IMR-90 (cell line): ENCODE results near the gene PLCL1. TPM values are rescaled to one million over a fixed set of nuclear protein-coding genes. Genes with fewer than 3 reads are reported as not detected.
A peak's percentile ranks its signal among the peaks of the same experiment; 100 is the strongest.

ENCODE experiments used
- ATAC-seq: fragments of 200-7000 bp; cut with Tn5 transposase; 2 replicates; pipeline ENCODE4 v1.9.1; 2020; ENCODE audit warnings: low read depth, mild to moderate bottlenecking, moderate library complexity
- BruUV-seq: library from RNA; stranded (reverse); fragments of 400-500 nt; replicated peaks from 2 replicates; lab custom pipeline; 2021; lab: Mats Ljungman, UMichigan
- CTCF ChIA-PET: fragments of 300-600 bp; formaldehyde crosslinking; extraction: SDS; loops from one replicate; lab custom pipeline; 2021; ENCODE audit warnings: antibody characterized with exemption; lab: Yijun Ruan, JAX
- POLR2A ChIA-PET: fragments of 300-600 bp; sonication (Branson Sonifier 250); formaldehyde crosslinking; loops from one replicate; lab custom pipeline; 2022; ENCODE audit warnings: antibody characterized with exemption; ENCODE audit not compliant: unreplicated experiment; lab: Charles Lee
- DNase-seq: peaks from one replicate; pipeline ENCODE4 v3.0.0; 2013
- H2AFZ ChIP-seq: replicated peaks from 2 replicates; pipeline ENCODE3; 2013; ENCODE audit warnings: low read length, mild to moderate bottlenecking; ENCODE audit not compliant: poor library complexity
- H2AK5ac ChIP-seq: 2 replicates; pipeline ENCODE4 v1.6.1; 2013; ENCODE audit warnings: low read depth, low read length, inconsistent platforms
- H2AK9ac ChIP-seq: replicated peaks from 2 replicates; pipeline ENCODE3; 2013; ENCODE audit warnings: mild to moderate bottlenecking, low read depth, low read length, moderate library complexity; ENCODE audit not compliant: poor library complexity
- H2BK120ac ChIP-seq: 2 replicates; pipeline ENCODE4 v1.6.1; 2013; ENCODE audit warnings: low read depth, low read length, inconsistent platforms
- H2BK15ac ChIP-seq: 3 replicates; pipeline ENCODE4 v1.6.1; 2013; ENCODE audit warnings: low read depth, low read length, inconsistent platforms
- H2BK20ac ChIP-seq: 2 replicates; pipeline ENCODE4 v1.6.1; 2013; ENCODE audit warnings: low read depth, mild to moderate bottlenecking, inconsistent platforms, low read length, moderate library complexity
- H2BK5ac ChIP-seq: 2 replicates; pipeline ENCODE4 v1.6.1; 2013; ENCODE audit warnings: mild to moderate bottlenecking, low read depth, low read length, inconsistent platforms; ENCODE audit not compliant: poor library complexity, severe bottlenecking
- H3K14ac ChIP-seq: replicated peaks from 2 replicates; pipeline ENCODE4 v1.6.1; 2013; ENCODE audit warnings: low read depth, low read length, inconsistent platforms
- H3K18ac ChIP-seq: 2 replicates; pipeline ENCODE4 v1.6.1; 2013; ENCODE audit warnings: low read depth, low read length, control low read depth
- H3K23ac ChIP-seq: 2 replicates; pipeline ENCODE4 v1.6.1; 2013; ENCODE audit warnings: low read depth, low read length, inconsistent platforms
- H3K27ac ChIP-seq: 2 replicates; pipeline ENCODE4 v1.5.1; 2013; ENCODE audit warnings: mild to moderate bottlenecking, control low read depth, low read length; ENCODE audit not compliant: insufficient read depth
- H3K27me3 ChIP-seq: 2 replicates; pipeline ENCODE4 v1.6.1; 2013; ENCODE audit warnings: low read length; ENCODE audit not compliant: control insufficient read depth, insufficient read depth
- H3K36me3 ChIP-seq: 2 replicates; pipeline ENCODE4 v1.6.1; 2013; ENCODE audit warnings: low read length, mixed read lengths; ENCODE audit not compliant: control insufficient read depth, insufficient read depth
- H3K4ac ChIP-seq: 2 replicates; pipeline ENCODE4 v1.6.1; 2013; ENCODE audit warnings: low read depth, low read length, inconsistent platforms
- H3K4me1 ChIP-seq: 2 replicates; pipeline ENCODE4 v1.6.1; 2013; ENCODE audit warnings: low read length, mixed read lengths; ENCODE audit not compliant: control insufficient read depth, insufficient read depth
- H3K4me2 ChIP-seq: 2 replicates; pipeline ENCODE4 v1.6.1; 2013; ENCODE audit warnings: low read depth, mild to moderate bottlenecking, control low read depth, low read length, moderate library complexity
- H3K4me3 ChIP-seq: 2 replicates; pipeline ENCODE4 v1.5.1; 2013; ENCODE audit warnings: low read depth, mild to moderate bottlenecking, control low read depth, low read length, moderate library complexity; ENCODE audit not compliant: insufficient read depth
- H3K56ac ChIP-seq: 2 replicates; pipeline ENCODE4 v1.6.1; 2013; ENCODE audit warnings: low read length, inconsistent platforms; ENCODE audit not compliant: insufficient read depth; ENCODE audit errors: extremely low read depth
- H3K79me1 ChIP-seq, 2 experiments: 2 replicates each; pipeline ENCODE4 v1.6.1; 2013; ENCODE audit warnings: low read length in 2 of 2, inconsistent platforms in 1 of 2, low read depth in 1 of 2
- H3K9ac ChIP-seq: 2 replicates; pipeline ENCODE4 v1.6.1; 2013; ENCODE audit warnings: low read depth, low read length, control low read depth
- H3K9me1 ChIP-seq: 2 replicates; pipeline ENCODE4 v1.6.1; 2013; ENCODE audit warnings: low read length, inconsistent platforms; ENCODE audit not compliant: insufficient read depth
- H3K9me3 ChIP-seq: 2 replicates; pipeline ENCODE4 v1.6.1; 2013; ENCODE audit warnings: low read length; ENCODE audit not compliant: control insufficient read depth, insufficient read depth
- H4K20me1 ChIP-seq: 2 replicates; pipeline ENCODE4 v1.6.1; 2013; ENCODE audit warnings: low read length, inconsistent platforms; ENCODE audit not compliant: insufficient read depth
- H4K5ac ChIP-seq: 2 replicates; pipeline ENCODE4 v1.6.1; 2013; ENCODE audit warnings: mild to moderate bottlenecking, low read depth, low read length, control low read depth
- H4K8ac ChIP-seq, 2 experiments: 2 replicates each; pipeline ENCODE4 v1.6.1; 2013; ENCODE audit warnings: low read depth in 2 of 2, low read length in 2 of 2, control low read depth in 1 of 2, inconsistent platforms in 1 of 2
- H4K91ac ChIP-seq: 2 replicates; pipeline ENCODE4 v1.6.1; 2013; ENCODE audit warnings: low read depth, low read length, inconsistent platforms; ENCODE audit not compliant: insufficient read depth
- CEBPB ChIP-seq: IDR thresholded peaks from 2 replicates; pipeline ENCODE4 v1.6.1; 2012; ENCODE audit warnings: low read depth, low read length, improper control_type of control experiment
- CHD1 ChIP-seq: IDR thresholded peaks from 2 replicates; pipeline ENCODE4 v1.6.1; 2012; ENCODE audit warnings: low read depth, low read length, improper control_type of control experiment
- CTCF ChIP-seq: conservative IDR thresholded peaks from 2 replicates; pipeline ENCODE4 v1.5.1; 2012; ENCODE audit warnings: mild to moderate bottlenecking, low read depth, low read length, improper control_type of control experiment
- FOS ChIP-seq: fragments of 150-350 bp; IDR thresholded peaks from 2 replicates; pipeline ENCODE4 v1.6.1; 2016; ENCODE audit warnings: low read depth, low read length
- WGBS, 2 experiments: methylation state at CpG; one replicate each; pipeline versions ENCODE4 v1.1.5 to v1.1.7; 2013; ENCODE audit warnings: missing lambda C conversion rate in 2 of 2; ENCODE audit not compliant: insufficient read length in 1 of 2; ENCODE audit errors: extremely low coverage in 2 of 2; 5-methylcytosine and 5-hydroxymethylcytosine counted together
- dilution Hi-C: fragments of 300-500 bp; cut with HindIII; formaldehyde crosslinking; loops from one replicate; pipeline ENCODE4 v1.14.3; 2018; ENCODE audit warnings: low sequenced_read_pairs; ENCODE audit not compliant: unreplicated experiment
- in situ Hi-C: fragments of 300-500 bp; cut with MboI; formaldehyde crosslinking; loops from 3 replicates; pipeline ENCODE4 v1.14.3; 2019; ENCODE audit warnings: low sequenced_read_pairs, inconsistent platforms, mixed read lengths
- intact Hi-C: fragments of 100-400 bp; cut with micrococcal nuclease; formaldehyde crosslinking; loops from 2 replicates; pipeline ENCODE4 v1.10.0; 2022
- polyA plus RNA-seq, 3 experiments: library from polyadenylated mRNA; depleted of rRNA; stranded (reverse); fragments of >200 nt; gene quantifications; 2 replicates each; pipeline ENCODE4 v1.2.3, GENCODE V29; 2012; ENCODE audit warnings: low replicate concordance in 1 of 3
- total RNA-seq: library from RNA; depleted of rRNA; stranded (reverse); fragments of >200 nt; gene quantifications from 2 replicates; pipeline ENCODE4 v1.2.3, GENCODE V29; 2012
- TF ChIP-seq, protein P1 (sequence below): fragments of 150-350 bp; IDR thresholded peaks from 2 replicates; pipeline ENCODE4 v1.6.1; 2017; ENCODE audit warnings: mild to moderate bottlenecking, antibody characterized with exemption, low read length, low read depth
- TF ChIP-seq, protein P2 (sequence below): fragments of 150-350 bp; IDR thresholded peaks from 2 replicates; pipeline ENCODE4 v1.6.1; 2016; ENCODE audit warnings: low read depth, mild to moderate bottlenecking, low read length, moderate library complexity, borderline replicate concordance

Gene PLCL1
- total and polyA plus RNA-seq, 2 of the 4 experiments (the other 2 are of a cell fraction), result 0.14 to 0.18 TPM

- CTCF ChIA-PET, result no interaction called here
- Histone ChIP-seq H2BK15ac (no peak overlapping the region), H3K79me1 (no peaks in the 10 kb centered on the region), H3K9me3 (no peaks in the 10 kb centered on the region), H2AK9ac (no peak overlapping the region), H3K14ac (no peak overlapping the region; the same call in 1 of the 2 replicates), H4K20me1 (no peaks in the 10 kb centered on the region), H3K4me1 (peaks cover 4% of the 10 kb centered on the region), H3K4me3 (no peak overlapping the region), H3K4me2 (no peak overlapping the region), H3K18ac (no peak overlapping the region), H3K4ac (no peak overlapping the region), H4K8ac (no peak overlapping the region; a peak in 1 of 4 replicates), H2BK5ac (no peak overlapping the region), H2BK120ac (no peak overlapping the region), H3K27me3 (no peaks in the 10 kb centered on the region), H2AFZ (no peak overlapping the region), H3K9ac (no peak overlapping the region), H3K23ac (no peak overlapping the region), H2AK5ac (no peak overlapping the region), H3K36me3 (no peaks in the 10 kb centered on the region), H3K56ac (no peak overlapping the region), H3K27ac (no peak overlapping the region), H3K9me1 (no peaks in the 10 kb centered on the region), H4K5ac (no peak overlapping the region), H2BK20ac (peak overlapping the region; percentile 45; the same call in 1 of the 2 replicates), H4K91ac (no peak overlapping the region)
- 100% methylated on average over 1 of the region's 4 CpGs; no CpG with 5 or more reads in 1 of the 2 experiments for WGBS, 2 experiments
- no TSS peak for BruUV-seq
- intact Hi-C loops (no loop called here), dilution Hi-C loops (no loop called here), in situ Hi-C loops (no loop called here)
- TF ChIP-seq CTCF (no peak), FOS (no peak), CHD1 (no peak), CEBPB (no peak)
- TF ChIP-seq, protein P1, sequence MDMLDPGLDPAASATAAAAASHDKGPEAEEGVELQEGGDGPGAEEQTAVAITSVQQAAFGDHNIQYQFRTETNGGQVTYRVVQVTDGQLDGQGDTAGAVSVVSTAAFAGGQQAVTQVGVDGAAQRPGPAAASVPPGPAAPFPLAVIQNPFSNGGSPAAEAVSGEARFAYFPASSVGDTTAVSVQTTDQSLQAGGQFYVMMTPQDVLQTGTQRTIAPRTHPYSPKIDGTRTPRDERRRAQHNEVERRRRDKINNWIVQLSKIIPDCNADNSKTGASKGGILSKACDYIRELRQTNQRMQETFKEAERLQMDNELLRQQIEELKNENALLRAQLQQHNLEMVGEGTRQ, result no peak
- TF ChIP-seq, protein P2, sequence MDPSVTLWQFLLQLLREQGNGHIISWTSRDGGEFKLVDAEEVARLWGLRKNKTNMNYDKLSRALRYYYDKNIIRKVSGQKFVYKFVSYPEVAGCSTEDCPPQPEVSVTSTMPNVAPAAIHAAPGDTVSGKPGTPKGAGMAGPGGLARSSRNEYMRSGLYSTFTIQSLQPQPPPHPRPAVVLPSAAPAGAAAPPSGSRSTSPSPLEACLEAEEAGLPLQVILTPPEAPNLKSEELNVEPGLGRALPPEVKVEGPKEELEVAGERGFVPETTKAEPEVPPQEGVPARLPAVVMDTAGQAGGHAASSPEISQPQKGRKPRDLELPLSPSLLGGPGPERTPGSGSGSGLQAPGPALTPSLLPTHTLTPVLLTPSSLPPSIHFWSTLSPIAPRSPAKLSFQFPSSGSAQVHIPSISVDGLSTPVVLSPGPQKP, result no peak
- ATAC-seq (no peak), DNase-seq (no peak)
- POLR2A ChIA-PET, result no interaction called here
Observed at GRCh38 chr2:197885587-197885986, 81.2 kb downstream of the PLCL1 start.
